ENCODE measurements around the gene VPS8.

VPS8 gene

DNA sequence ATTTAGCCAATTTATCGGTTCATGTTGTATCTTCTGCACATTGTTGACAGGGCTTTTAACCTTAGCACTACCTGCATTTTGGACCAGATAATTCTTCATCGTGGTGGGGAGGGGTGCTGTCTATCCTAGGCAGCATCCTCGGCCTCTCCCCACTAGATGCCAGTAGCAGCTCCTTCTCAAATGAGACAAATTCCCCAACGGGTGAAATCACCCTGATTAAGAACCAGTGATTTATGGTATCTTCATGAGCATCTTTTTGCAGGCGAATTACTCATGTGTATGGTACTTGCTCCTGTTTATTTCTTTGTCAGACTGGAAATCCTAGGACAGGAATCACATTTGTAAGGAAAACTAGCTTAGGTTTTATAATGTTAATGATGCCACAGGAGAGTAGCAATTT lies 272.9 kb downstream of the VPS8 start:
- no peak for TF ChIP-seq EP300 (IDR thresholded peaks at IDR 0.05; ENCODE audit: borderline replicate concordance)
- no peak for TF ChIP-seq ZBTB7A (IDR thresholded peaks at IDR 0.05; ENCODE audit: low read depth)
- no peak for TF ChIP-seq EGR1 (IDR thresholded peaks at IDR 0.05)
- no peak for TF ChIP-seq CEBPB (IDR thresholded peaks at IDR 0.05)
- TF ChIP-seq, protein P1, sequence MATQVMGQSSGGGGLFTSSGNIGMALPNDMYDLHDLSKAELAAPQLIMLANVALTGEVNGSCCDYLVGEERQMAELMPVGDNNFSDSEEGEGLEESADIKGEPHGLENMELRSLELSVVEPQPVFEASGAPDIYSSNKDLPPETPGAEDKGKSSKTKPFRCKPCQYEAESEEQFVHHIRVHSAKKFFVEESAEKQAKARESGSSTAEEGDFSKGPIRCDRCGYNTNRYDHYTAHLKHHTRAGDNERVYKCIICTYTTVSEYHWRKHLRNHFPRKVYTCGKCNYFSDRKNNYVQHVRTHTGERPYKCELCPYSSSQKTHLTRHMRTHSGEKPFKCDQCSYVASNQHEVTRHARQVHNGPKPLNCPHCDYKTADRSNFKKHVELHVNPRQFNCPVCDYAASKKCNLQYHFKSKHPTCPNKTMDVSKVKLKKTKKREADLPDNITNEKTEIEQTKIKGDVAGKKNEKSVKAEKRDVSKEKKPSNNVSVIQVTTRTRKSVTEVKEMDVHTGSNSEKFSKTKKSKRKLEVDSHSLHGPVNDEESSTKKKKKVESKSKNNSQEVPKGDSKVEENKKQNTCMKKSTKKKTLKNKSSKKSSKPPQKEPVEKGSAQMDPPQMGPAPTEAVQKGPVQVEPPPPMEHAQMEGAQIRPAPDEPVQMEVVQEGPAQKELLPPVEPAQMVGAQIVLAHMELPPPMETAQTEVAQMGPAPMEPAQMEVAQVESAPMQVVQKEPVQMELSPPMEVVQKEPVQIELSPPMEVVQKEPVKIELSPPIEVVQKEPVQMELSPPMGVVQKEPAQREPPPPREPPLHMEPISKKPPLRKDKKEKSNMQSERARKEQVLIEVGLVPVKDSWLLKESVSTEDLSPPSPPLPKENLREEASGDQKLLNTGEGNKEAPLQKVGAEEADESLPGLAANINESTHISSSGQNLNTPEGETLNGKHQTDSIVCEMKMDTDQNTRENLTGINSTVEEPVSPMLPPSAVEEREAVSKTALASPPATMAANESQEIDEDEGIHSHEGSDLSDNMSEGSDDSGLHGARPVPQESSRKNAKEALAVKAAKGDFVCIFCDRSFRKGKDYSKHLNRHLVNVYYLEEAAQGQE (IDR thresholded peaks at IDR 0.05; ENCODE audit: low read depth) = no peak
- no peak for TF ChIP-seq YY1 (IDR thresholded peaks at IDR 0.05; ENCODE audit: low read depth)
- no peak for TF ChIP-seq TAF1 (IDR thresholded peaks at IDR 0.05; ENCODE audit: low read depth)
- no peak for TF ChIP-seq NFIC (IDR thresholded peaks at IDR 0.05)
- no peak for TF ChIP-seq USF1 (IDR thresholded peaks at IDR 0.05)

GRCh38 chr3:185087419-185087818 lies 275.5 kb downstream of the VPS8 start:
- no peak for TF ChIP-seq TCF12 (IDR thresholded peaks at IDR 0.05; ENCODE audit: low read depth)
- TF ChIP-seq NFIC (IDR thresholded peaks at IDR 0.05) = no peak
- no peak for TF ChIP-seq FOXM1 (IDR thresholded peaks at IDR 0.05; ENCODE audit: borderline replicate concordance, low read depth)
- TF ChIP-seq ZBTB7A (IDR thresholded peaks at IDR 0.05; ENCODE audit: low read depth) = no peak
- no peak for TF ChIP-seq MAX (IDR thresholded peaks at IDR 0.05)
- TF ChIP-seq YY1 (IDR thresholded peaks at IDR 0.05; ENCODE audit: low read depth) = no peak
- TF ChIP-seq USF1 (IDR thresholded peaks at IDR 0.05) = no peak
- no peak for TF ChIP-seq TAF1 (IDR thresholded peaks at IDR 0.05; ENCODE audit: low read depth)

DNA sequence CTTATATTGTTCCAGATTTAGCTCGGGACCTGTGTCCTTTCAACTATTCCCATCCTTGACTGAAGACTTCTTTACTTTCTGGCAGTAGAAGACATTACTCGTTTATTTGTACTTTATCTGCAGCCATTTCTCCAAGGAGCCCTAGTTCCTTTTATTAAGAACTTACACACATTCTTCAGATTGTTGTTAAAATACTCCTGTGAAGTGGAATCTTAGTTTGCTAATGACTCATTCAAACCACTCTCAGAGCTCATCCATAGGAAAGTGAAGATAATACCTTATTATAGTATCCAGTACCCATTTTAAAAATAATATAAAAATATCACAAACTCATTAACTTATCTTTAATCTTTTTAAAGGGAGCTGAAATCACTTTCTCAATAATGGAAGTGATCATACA lies 277.4 kb downstream of the VPS8 start:
- TF ChIP-seq TAF1 (IDR thresholded peaks at IDR 0.05; ENCODE audit: low read depth) (no peak), TEAD4 (IDR thresholded peaks at IDR 0.05) (no peak), NFIC (IDR thresholded peaks at IDR 0.05) (no peak), ZBTB7A (IDR thresholded peaks at IDR 0.05; ENCODE audit: low read depth) (no peak), YY1 (IDR thresholded peaks at IDR 0.05; ENCODE audit: low read depth) (no peak), FOXM1 (IDR thresholded peaks at IDR 0.05; ENCODE audit: borderline replicate concordance, low read depth) (no peak), USF1 (IDR thresholded peaks at IDR 0.05) (no peak), RAD21 (IDR thresholded peaks at IDR 0.05; ENCODE audit: low read depth) (no peak), MAX (IDR thresholded peaks at IDR 0.05) (no peak), CREB1 (IDR thresholded peaks at IDR 0.05; ENCODE audit: low read depth) (no peak), EP300 (IDR thresholded peaks at IDR 0.05; ENCODE audit: borderline replicate concordance) (no peak), CEBPB (IDR thresholded peaks at IDR 0.05) (no peak)
- TF ChIP-seq, protein P1 (IDR thresholded peaks at IDR 0.05; ENCODE audit: low read depth) = no peak

DNA sequence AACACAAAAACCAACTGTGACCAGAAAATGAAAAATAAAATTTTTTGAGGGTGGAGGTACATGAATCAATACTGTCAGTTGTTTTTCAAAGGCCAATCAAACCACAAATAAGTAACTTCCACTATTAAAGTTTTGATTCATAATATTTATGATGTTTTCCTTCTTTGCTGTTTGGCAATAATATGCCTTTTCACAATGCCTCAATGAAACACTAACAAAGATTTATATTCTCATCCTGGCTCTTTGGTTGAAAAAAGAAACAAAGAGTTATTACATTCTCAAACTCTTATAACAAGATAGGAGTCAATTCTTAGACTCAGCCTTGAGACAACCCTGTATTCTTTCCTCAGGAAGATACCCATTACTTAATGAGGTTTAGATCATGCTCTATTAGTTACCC lies 277.8 kb downstream of the VPS8 start:
- TF ChIP-seq CEBPB (IDR thresholded peaks at IDR 0.05) = no peak
- TF ChIP-seq TEAD4 (IDR thresholded peaks at IDR 0.05) = no peak
- no peak for TF ChIP-seq ZBTB7A (IDR thresholded peaks at IDR 0.05; ENCODE audit: low read depth)
- TF ChIP-seq CREB1 (IDR thresholded peaks at IDR 0.05; ENCODE audit: low read depth) = no peak
- TF ChIP-seq, protein P1 (IDR thresholded peaks at IDR 0.05; ENCODE audit: low read depth) = no peak
- no peak for TF ChIP-seq FOXM1 (IDR thresholded peaks at IDR 0.05; ENCODE audit: borderline replicate concordance, low read depth)
- no peak for TF ChIP-seq NFIC (IDR thresholded peaks at IDR 0.05)
- no peak for TF ChIP-seq USF1 (IDR thresholded peaks at IDR 0.05)
- no peak for TF ChIP-seq TCF12 (IDR thresholded peaks at IDR 0.05; ENCODE audit: low read depth)
- TF ChIP-seq EP300 (IDR thresholded peaks at IDR 0.05; ENCODE audit: borderline replicate concordance) = no peak
- no peak for TF ChIP-seq MAX (IDR thresholded peaks at IDR 0.05)
- TF ChIP-seq RAD21 (IDR thresholded peaks at IDR 0.05; ENCODE audit: low read depth) = no peak
- TF ChIP-seq YY1 (IDR thresholded peaks at IDR 0.05; ENCODE audit: low read depth) = no peak
- TF ChIP-seq EGR1 (IDR thresholded peaks at IDR 0.05) = no peak
- TF ChIP-seq TAF1 (IDR thresholded peaks at IDR 0.05; ENCODE audit: low read depth) = no peak
